Measurements from ENCODE around the gene SLC25A29. TPM values are rescaled to one million over a fixed set of nuclear protein-coding genes. Genes with fewer than 3 reads are reported as not detected.
A peak's percentile ranks its signal among the peaks of the same experiment; 100 is the strongest.
"Not testable (repeated sequence)": the region's sequence is repeated elsewhere in the genome, so short reads cannot be mapped to it uniquely, and the experiment has no call there.

Gene SLC25A29
- total RNA-seq, 6 experiments from 2014 or later: 14.1 to 30.3 (median 18.2) TPM

- H3K4me3 ChIP-seq: peak overlapping the region; percentile 70 to 89 (median 79)
- no peak overlapping the region for H3K27ac ChIP-seq
- no peaks in the 10 kb centered on the region for H3K27me3 ChIP-seq
- DNase-seq: no peak
- ATAC-seq: no peak
- H3K36me3 ChIP-seq: no peaks in the 10 kb centered on the region
- TF ChIP-seq POLR2A (IDR thresholded peaks at IDR 0.05) (no peak), CTCF (IDR thresholded peaks at IDR 0.05) (no peak)
- H3K4me1 ChIP-seq: peaks cover 0 to 4% (median 0%) of the 10 kb centered on the region in 4 donors
- intact Hi-C loops (cut with DNase I): no loop called here
- no peaks in the 10 kb centered on the region for H3K9me3 ChIP-seq
- 63% methylated on average over 16 of the region's 26 CpGs for WGBS (ENCODE audit: insufficient coverage, low coverage, low lambda C conversion rate, missing lambda C conversion rate)
Observed at GRCh38 chr14:100283984-100284881, 22.0 kb downstream of the SLC25A29 start.

GRCh38 chr14:100283436-100283835 is 22.8 kb downstream of the SLC25A29 start:
- H3K27ac ChIP-seq; ATAC-seq; DNase-seq; H3K9me3 ChIP-seq; H3K36me3 ChIP-seq; H3K4me1 ChIP-seq; H3K4me3 ChIP-seq; H3K27me3 ChIP-seq; intact Hi-C loops (cut with DNase I): not testable (repeated sequence)
- WGBS (ENCODE audit: insufficient coverage, low coverage, low lambda C conversion rate, missing lambda C conversion rate): no CpG with 5 or more reads among the region's 9 CpGs

- H3K27ac ChIP-seq: no peak overlapping the region
- WGBS (ENCODE audit: insufficient coverage, low coverage, low lambda C conversion rate, missing lambda C conversion rate): 74% methylated on average over 5 of the region's 9 CpGs
- no peaks in the 10 kb centered on the region for H3K9me3 ChIP-seq
- ATAC-seq (no peak), DNase-seq (no peak)
- TF ChIP-seq CTCF (IDR thresholded peaks at IDR 0.05) (no peak), POLR2A (IDR thresholded peaks at IDR 0.05) (no peak)
- intact Hi-C loops (cut with DNase I): no loop called here
- H3K27me3 ChIP-seq: no peaks in the 10 kb centered on the region
- no peak overlapping the region for H3K4me3 ChIP-seq
- H3K4me1 ChIP-seq: peaks cover 0 to 4% (median 0%) of the 10 kb centered on the region in 4 donors
- no peaks in the 10 kb centered on the region for H3K36me3 ChIP-seq
Observed at GRCh38 chr14:100282766-100283419, 23.4 kb downstream of the SLC25A29 start.

- WGBS (ENCODE audit: insufficient coverage, low coverage, low lambda C conversion rate, missing lambda C conversion rate): 91% methylated on average over 7 of the region's 7 CpGs
- TF ChIP-seq POLR2A (IDR thresholded peaks at IDR 0.05) (no peak), CTCF (IDR thresholded peaks at IDR 0.05) (no peak)
- Histone ChIP-seq H3K4me1 (peaks cover 0 to 4% (median 0%) of the 10 kb centered on the region in 4 donors), H3K36me3 (peaks cover 0 to 7% (median 0%) of the 10 kb centered on the region in 4 donors), H3K27ac (no peak overlapping the region), H3K4me3 (no peak overlapping the region), H3K27me3 (no peaks in the 10 kb centered on the region), H3K9me3 (no peaks in the 10 kb centered on the region)
- no peak for DNase-seq
- no peak for ATAC-seq
- intact Hi-C loops (cut with DNase I): no loop called here
Observed at GRCh38 chr14:100282083-100282350, 24.2 kb downstream of the SLC25A29 start.
